K562 (cell line): ENCODE data around the gene RBM5. TPM values are rescaled to one million over a fixed set of nuclear protein-coding genes. Genes with fewer than 3 reads are reported as not detected.

Experiments used
- BCL6 ChIP-seq: fragments of 250-450 bp; sonication (Bioruptor Pico); IDR thresholded peaks from 2 replicates; pipeline ENCODE4 v1.4.0; 2020
- CAMTA2 ChIP-seq: fragments of 250-450 bp; sonication (Bioruptor Pico); conservative IDR thresholded peaks from 2 replicates; pipeline ENCODE4 v1.5.1; 2022
- CHD2 ChIP-seq: IDR thresholded peaks from 2 replicates; pipeline ENCODE4 v1.6.1; 2011; ENCODE audit warnings: low read depth, low read length
- CREBBP ChIP-seq: IDR thresholded peaks from one replicate; pipeline ENCODE4 v1.6.1; 2012; ENCODE audit warnings: low read depth, mild to moderate bottlenecking, control low read depth, inconsistent platforms, low read length
- DPF2 ChIP-seq: fragments of 450-650 bp; IDR thresholded peaks from 2 replicates; pipeline ENCODE4 v1.6.1; 2016
- ERF ChIP-seq: fragments of 450-650 bp; formaldehyde crosslinking; IDR thresholded peaks from 2 replicates; pipeline ENCODE4 v1.4.0; 2020; ENCODE audit warnings: mild to moderate bottlenecking, mixed read lengths
- GATAD2B ChIP-seq: fragments of 450-650 bp; IDR thresholded peaks from 2 replicates; pipeline ENCODE4 v1.6.1; 2017; ENCODE audit warnings: mild to moderate bottlenecking, borderline replicate concordance
- HEY1 ChIP-seq: fragments of 250-450 bp; sonication (Bioruptor Pico); IDR thresholded peaks from 2 replicates; pipeline ENCODE4 v1.5.0; 2020; ENCODE audit warnings: mild to moderate bottlenecking, moderate library complexity, borderline replicate concordance
- HMGXB4 ChIP-seq: sonication (generic); formaldehyde crosslinking; IDR thresholded peaks from 2 replicates; pipeline ENCODE4 v1.8.1; 2023; ENCODE audit warnings: mild to moderate bottlenecking, missing genetic modification reagents
- MAFK ChIP-seq: IDR thresholded peaks from 2 replicates; pipeline ENCODE4 v1.6.1; 2011; ENCODE audit warnings: low read length, improper control_type of control experiment
- MITF ChIP-seq: IDR thresholded peaks from 2 replicates; pipeline ENCODE4 v1.6.1; 2014; ENCODE audit warnings: antibody characterized with exemption
- PCBP2 ChIP-seq: fragments of 200-400 bp; formaldehyde crosslinking; IDR thresholded peaks from 2 replicates; pipeline ENCODE4 v1.6.1; 2018; ENCODE audit warnings: low read length, low read depth, mild to moderate bottlenecking, moderate library complexity; ENCODE audit not compliant: poor library complexity, severe bottlenecking
- POLR2B ChIP-seq: fragments of 450-650 bp; IDR thresholded peaks from 2 replicates; pipeline ENCODE4 v1.6.1; 2018; ENCODE audit warnings: low read depth; ENCODE audit not compliant: partially characterized antibody
- PTTG1 ChIP-seq: fragments of 450-650 bp; IDR thresholded peaks from 2 replicates; pipeline ENCODE4 v1.6.1; 2016; ENCODE audit warnings: low read depth, mild to moderate bottlenecking, missing genetic modification characterization, missing compliant biosample characterization
- PYGO2 ChIP-seq: fragments of 450-650 bp; IDR thresholded peaks from 2 replicates; pipeline ENCODE4 v1.6.1; 2016; ENCODE audit warnings: mild to moderate bottlenecking, missing genetic modification characterization, moderate library complexity, missing compliant biosample characterization
- RUNX1 ChIP-seq: sonication (generic); IDR thresholded peaks from 2 replicates; pipeline ENCODE4 v1.6.1; 2016; ENCODE audit warnings: antibody characterized with exemption, low read depth
- SMAD3 ChIP-seq: fragments of 450-650 bp; formaldehyde crosslinking; conservative IDR thresholded peaks from 2 replicates; pipeline ENCODE4 v1.4.0; 2020; ENCODE audit warnings: mild to moderate bottlenecking
- SMARCB1 ChIP-seq: IDR thresholded peaks from 2 replicates; pipeline ENCODE4 v1.6.1; 2011; ENCODE audit warnings: improper control_type of control experiment, low read depth; ENCODE audit not compliant: insufficient read length
- SMARCE1 ChIP-seq: fragments of 450-650 bp; IDR thresholded peaks from 2 replicates; pipeline ENCODE4 v1.7.1; 2016; ENCODE audit warnings: mild to moderate bottlenecking
- TEAD2 ChIP-seq: fragments of 450-650 bp; IDR thresholded peaks from 2 replicates; pipeline ENCODE4 v1.6.1; 2016; ENCODE audit warnings: missing genetic modification characterization, control low read depth, missing compliant biosample characterization
- TFAM ChIP-seq: fragments of 250-450 bp; sonication (Bioruptor Pico); conservative IDR thresholded peaks from 2 replicates; pipeline ENCODE4 v1.5.0; 2021; ENCODE audit warnings: mild to moderate bottlenecking, moderate library complexity
- U2AF1 ChIP-seq: fragments of 200-400 bp; formaldehyde crosslinking; optimal IDR thresholded peaks from 2 replicates; pipeline ENCODE3; 2017; ENCODE audit warnings: mild to moderate bottlenecking, low read depth, low read length, moderate library complexity
- YY1 ChIP-seq, 3 experiments: IDR thresholded peaks; 2 replicates each; pipeline ENCODE4 v1.6.1; 2011; ENCODE audit warnings: low read length in 2 of 3, mild to moderate bottlenecking in 2 of 3, moderate library complexity in 2 of 3, borderline replicate concordance in 1 of 3, control low read depth in 1 of 3, low read depth in 1 of 3; ENCODE audit not compliant: insufficient read depth in 3 of 3, insufficient replicate concordance in 2 of 3, control insufficient read depth in 1 of 3, insufficient read length in 1 of 3; ENCODE audit errors: extremely low read depth in 1 of 3
- ZNF133 ChIP-seq: fragments of 250-450 bp; sonication (Bioruptor Pico); IDR thresholded peaks from 2 replicates; pipeline ENCODE4 v1.4.0; 2020; ENCODE audit warnings: mild to moderate bottlenecking
- ZNF146 ChIP-seq: IDR thresholded peaks from one replicate; pipeline ENCODE4 v1.6.1; 2018; ENCODE audit warnings: missing compliant biosample characterization; ENCODE audit not compliant: unreplicated experiment
- polyA plus RNA-seq, 8 experiments: library from polyadenylated mRNA; depleted of rRNA in 4 of 8; stranded (reverse) in 5 of 8; unstranded in 3 of 8; fragments of >200 nt; fragmentation: Nextera tagmentation in 2 of 8; fragmentation: Illumina TruSeq in 1 of 8; extraction: Ambion mirVana in 2 of 8; extraction: Trizol in 1 of 8; gene quantifications; 2 replicates each; pipeline versions ENCODE4 v1.2.1 to v1.2.3, GENCODE V29; 2011 to 2014; ENCODE audit warnings: inconsistent platforms in 1 of 8, missing spikeins in 1 of 8
- total RNA-seq, 7 experiments: library from RNA; depleted of rRNA in 6 of 7; stranded (reverse); fragments of >200 nt in 6 of 7; fragmentation: Illumina TruSeq in 2 of 7; extraction: Trizol in 2 of 7; gene quantifications; 2 replicates each; pipeline versions ENCODE4 v1.2.1 to v1.2.3, GENCODE V29; 2011 to 2021; ENCODE audit warnings: low replicate concordance in 1 of 7
- TF ChIP-seq, protein P1 (sequence below), 2 experiments: fragments of 450-650 bp; IDR thresholded peaks; 2 replicates each; pipeline ENCODE4 v1.6.1; 2016

Gene RBM5
- total and polyA plus RNA-seq, 9 of the 15 experiments (the other 6 are each of a cell fraction or from before 2014, with no cell fraction given): 24.5 to 153 (median 81.6) TPM

DNA sequence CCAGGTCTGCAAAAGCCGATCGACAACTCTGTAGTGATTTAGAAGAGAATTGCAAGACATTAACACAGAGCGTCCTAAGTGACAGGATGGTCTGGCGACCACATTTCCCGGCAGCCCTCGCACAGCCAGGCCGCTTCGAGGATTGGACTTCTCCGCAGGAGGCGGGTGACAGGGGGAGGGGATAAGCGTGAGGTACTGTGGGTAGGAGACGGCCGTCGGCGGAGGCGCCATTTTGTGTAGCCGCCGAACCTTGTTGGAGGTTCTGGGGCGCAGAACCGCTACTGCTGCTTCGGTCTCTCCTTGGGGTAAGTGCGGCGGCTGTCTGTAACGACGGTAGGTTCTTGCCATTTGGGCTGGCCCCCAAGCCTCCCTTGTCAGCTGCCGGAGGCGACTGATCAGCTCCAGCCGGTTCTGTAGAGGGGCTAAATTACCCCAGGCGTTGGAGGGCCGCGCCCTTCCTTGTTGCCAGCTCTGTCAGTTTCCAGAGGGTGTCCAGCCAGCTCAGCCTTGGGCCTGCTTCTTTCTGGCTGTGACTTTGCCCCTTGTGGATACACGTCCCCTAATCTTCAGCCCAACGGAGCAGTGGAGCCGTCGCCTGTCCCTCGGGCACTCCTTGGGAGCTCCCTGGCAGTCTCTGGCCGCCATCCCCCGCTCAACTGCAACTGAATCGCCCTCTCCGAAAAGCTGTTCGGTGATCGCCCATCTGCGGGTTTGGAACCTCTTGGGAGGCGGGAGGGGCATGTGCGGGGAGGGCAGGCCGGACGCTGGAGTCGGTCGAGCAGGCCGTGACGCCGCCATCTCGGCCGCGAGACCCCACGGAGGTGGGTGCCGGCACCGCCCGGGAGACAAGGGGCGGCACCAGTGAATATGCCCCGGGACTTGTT, at the start of gene RBM5 (continued):
- TF ChIP-seq U2AF1 (no peak), TFAM (no peak), CREBBP (no peak), PYGO2 (tag) (no peak), MAFK (no peak), CAMTA2 (no peak), SMARCE1 (no peak), DPF2 (no peak), HMGXB4 (CRISPR knock-in tag) (no peak), HEY1 (no peak), SMAD3 (CRISPR knock-in tag) (no peak), YY1 (IDR thresholded peaks at IDR 0.05; ENCODE audit: borderline replicate concordance in 1 of 3, control insufficient read depth in 1 of 3, extremely low read depth in 1 of 3, insufficient read depth in 3 of 3, insufficient read length in 1 of 3, insufficient replicate concordance in 2 of 3, low read depth in 1 of 3, low read length in 2 of 3) (peak; percentile 74 to 97 (median 94)), PTTG1 (tag) (no peak), POLR2B (peak; percentile 72), SMARCB1 (no peak), PCBP2 (no peak), ZNF146 (CRISPR knock-in tag) (no peak), CHD2 (0 out of 2 replicates have a peak, but pooled peaks have one; percentile 23), MITF (no peak), ZNF133 (CRISPR knock-in tag) (no peak), BCL6 (CRISPR knock-in tag) (no peak), ERF (no peak), RUNX1 (no peak), GATAD2B (no peak), TEAD2 (no peak)
- TF ChIP-seq, protein P1, sequence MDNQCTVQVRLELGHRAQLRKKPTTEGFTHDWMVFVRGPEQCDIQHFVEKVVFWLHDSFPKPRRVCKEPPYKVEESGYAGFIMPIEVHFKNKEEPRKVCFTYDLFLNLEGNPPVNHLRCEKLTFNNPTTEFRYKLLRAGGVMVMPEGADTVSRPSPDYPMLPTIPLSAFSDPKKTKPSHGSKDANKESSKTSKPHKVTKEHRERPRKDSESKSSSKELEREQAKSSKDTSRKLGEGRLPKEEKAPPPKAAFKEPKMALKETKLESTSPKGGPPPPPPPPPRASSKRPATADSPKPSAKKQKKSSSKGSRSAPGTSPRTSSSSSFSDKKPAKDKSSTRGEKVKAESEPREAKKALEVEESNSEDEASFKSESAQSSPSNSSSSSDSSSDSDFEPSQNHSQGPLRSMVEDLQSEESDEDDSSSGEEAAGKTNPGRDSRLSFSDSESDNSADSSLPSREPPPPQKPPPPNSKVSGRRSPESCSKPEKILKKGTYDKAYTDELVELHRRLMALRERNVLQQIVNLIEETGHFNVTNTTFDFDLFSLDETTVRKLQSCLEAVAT (IDR thresholded peaks at IDR 0.05): no peak; a peak in 1 of 4 replicates
